Measurements from ENCODE around the gene ASTN1.

The ASTN1 gene

GRCh38 chr1:177043597-177043996, 120.9 kb downstream of the ASTN1 start:
- DNase-seq (ENCODE audit: low read depth in 2 of 2) = no peak

- DNase-seq (ENCODE audit: low read depth in 2 of 2) = no peak
These were observed 128.9 kb downstream of the ASTN1 start for GRCh38 chr1:177035586-177035985.

- no peak for DNase-seq (ENCODE audit: low read depth in 2 of 2)
These were observed 130.9 kb downstream of the ASTN1 start for GRCh38 chr1:177033628-177034027.

GRCh38 chr1:177032434-177032833, 132.1 kb downstream of the ASTN1 start:
- no peak for DNase-seq (ENCODE audit: low read depth in 2 of 2)

- no peak for DNase-seq (ENCODE audit: low read depth in 2 of 2)
These were observed 139.9 kb downstream of the ASTN1 start for GRCh38 chr1:177024623-177025022.

- DNase-seq (ENCODE audit: low read depth in 2 of 2) = no peak
These were observed 140.8 kb downstream of the ASTN1 start for GRCh38 chr1:177023726-177024125.

GRCh38 chr1:177023249-177023648, 141.3 kb downstream of the ASTN1 start:
- no peak for DNase-seq (ENCODE audit: low read depth in 2 of 2)

GRCh38 chr1:177021687-177022086, 142.8 kb downstream of the ASTN1 start:
- no peak for DNase-seq (ENCODE audit: low read depth in 2 of 2)

- DNase-seq (ENCODE audit: low read depth in 2 of 2) = no peak
These were observed 143.5 kb downstream of the ASTN1 start for GRCh38 chr1:177020851-177021589.

- DNase-seq (ENCODE audit: low read depth in 2 of 2) = no peak
These were observed 147.1 kb downstream of the ASTN1 start for GRCh38 chr1:177017287-177017852.

GRCh38 chr1:177014325-177014724, 150.2 kb downstream of the ASTN1 start:
- DNase-seq (ENCODE audit: low read depth in 2 of 2) = no peak

- DNase-seq (ENCODE audit: low read depth in 2 of 2) = no peak
These were observed 152.1 kb downstream of the ASTN1 start for GRCh38 chr1:177012342-177012925.

- no peak for DNase-seq (ENCODE audit: low read depth in 2 of 2)
These were observed 153.0 kb downstream of the ASTN1 start for GRCh38 chr1:177011508-177011907.

- DNase-seq (ENCODE audit: low read depth in 2 of 2) = no peak
These were observed 154.2 kb downstream of the ASTN1 start for GRCh38 chr1:177010211-177010825.

GRCh38 chr1:177008653-177009052, 155.9 kb downstream of the ASTN1 start:
- no peak for DNase-seq (ENCODE audit: low read depth in 2 of 2)

GRCh38 chr1:177007437-177008161, 156.9 kb downstream of the ASTN1 start:
- DNase-seq (ENCODE audit: low read depth in 2 of 2) = no peak

GRCh38 chr1:177002891-177003290, 161.6 kb downstream of the ASTN1 start:
- DNase-seq (ENCODE audit: low read depth in 2 of 2) = no peak

GRCh38 chr1:177001556-177001955, 163.0 kb downstream of the ASTN1 start:
- DNase-seq (ENCODE audit: low read depth in 2 of 2) = no peak

GRCh38 chr1:176998183-176998795, 166.2 kb downstream of the ASTN1 start:
- no peak for DNase-seq (ENCODE audit: low read depth in 2 of 2)

- no peak for DNase-seq (ENCODE audit: low read depth in 2 of 2)
These were observed 167.9 kb downstream of the ASTN1 start for GRCh38 chr1:176996456-176997090.

GRCh38 chr1:176994931-176995596, 169.4 kb downstream of the ASTN1 start:
- no peak for DNase-seq (ENCODE audit: low read depth in 2 of 2)

All from stimulated activated CD8-positive, alpha-beta memory T cell treated with anti-CD3 and anti-CD28 coated beads, Interleukin-15, amount 100 ng/mL, for 48 hours (primary cell).